Ascending aorta (tissue), 2 donors: ENCODE data around the gene EIF4E3. TPM values are rescaled to one million over a fixed set of nuclear protein-coding genes. Genes with fewer than 3 reads are reported as not detected.

Experiments
- DNase-seq, 2 donors: peaks; one replicate each; pipeline ENCODE4 v3.0.0-alpha.2; 2019; ENCODE audit warnings: low spot score in 2 of 2
- H3K27ac ChIP-seq, 2 donors: fragments of 200-600 bp; sonication (generic); one replicate each; pipeline ENCODE4 v1.5.1; 2016 to 2017; ENCODE audit warnings: mild to moderate bottlenecking in 1 of 2
- H3K27me3 ChIP-seq: fragments of 200-600 bp; sonication (generic); one replicate; pipeline ENCODE4 v1.5.1; 2017
- H3K36me3 ChIP-seq, 2 donors: fragments of 200-600 bp; sonication (generic); one replicate each; pipeline ENCODE4 v1.5.1; 2016
- H3K4me1 ChIP-seq, 2 donors: fragments of 200-600 bp; sonication (generic); one replicate each; pipeline ENCODE4 v1.5.1; 2016 to 2017; ENCODE audit warnings: mild to moderate bottlenecking in 1 of 2
- H3K4me3 ChIP-seq, 2 donors: fragments of 200-600 bp; sonication (generic); one replicate each; pipeline ENCODE4 v1.5.1; 2016 to 2017; ENCODE audit warnings: mild to moderate bottlenecking in 1 of 2
- H3K9me3 ChIP-seq, 2 donors: fragments of 200-600 bp; sonication (generic); one replicate each; pipeline ENCODE4 v1.5.1; 2016
- CTCF ChIP-seq, 3 experiments: fragments of 200-600 bp in 2 of 3; fragments of 450-650 bp in 1 of 3; sonication (generic) in 2 of 3; IDR thresholded peaks; one replicate each; pipeline ENCODE4 v1.5.1; 2016 to 2019; ENCODE audit warnings: antibody characterized with exemption in 3 of 3, mild to moderate bottlenecking in 1 of 3, moderate library complexity in 1 of 3
- intact Hi-C: fragments of 100-400 bp; cut with DNase I; formaldehyde crosslinking; loops from one replicate; pipeline ENCODE4 v1.15.1; 2023
- total RNA-seq: library from RNA; depleted of rRNA; stranded (reverse); fragments of >200 nt; gene quantifications from one replicate; pipeline ENCODE4 v1.1.0, GENCODE V29; 2016

Gene EIF4E3
- 4.4 TPM for total RNA-seq

GRCh38 chr3:71725271-71725991 lies at the start of gene EIF4E3:
TSS of gene EIF4E3 (minus strand) at chr3:71725402. CDS start at chr3:71725367, 35 bp downstream.
- Histone ChIP-seq H3K27ac (peak within 1 kb of the TSS; percentile 63 to 74), H3K4me3 (peak within 1 kb of the TSS; percentile 90 to 95), H3K4me1 (peaks cover 0 to 6% of the 10 kb centered on the region in 2 donors), H3K9me3 (no peaks in the 10 kb centered on the region), H3K27me3 (no peaks in the 10 kb centered on the region), H3K36me3 (no peaks in the 10 kb centered on the region)
- intact Hi-C loops: loop anchor here (10.0 kb wide), 1 partner anchor 1359 kb away; no protein-coding TSS in a partner anchor
- DNase-seq: peak in 1 of 2 donors; percentile 68
- TF ChIP-seq CTCF (IDR thresholded peaks at IDR 0.05): no peak

- Histone ChIP-seq H3K9me3 (no peaks in the 10 kb centered on the region), H3K27me3 (no peaks in the 10 kb centered on the region), H3K4me1 (no peaks in the 10 kb centered on the region), H3K36me3 (no peaks in the 10 kb centered on the region), H3K27ac (no peak overlapping the region), H3K4me3 (no peak overlapping the region)
- intact Hi-C loops: no loop called here
- no peak for DNase-seq
- TF ChIP-seq CTCF (IDR thresholded peaks at IDR 0.05): no peak
These were observed 46.7 kb upstream of the EIF4E3 start for GRCh38 chr3:71771884-71772283.

GRCh38 chr3:71771126-71771525 lies 45.9 kb upstream of the EIF4E3 start:
- Histone ChIP-seq H3K27ac (no peak overlapping the region), H3K4me1 (no peaks in the 10 kb centered on the region), H3K4me3 (no peak overlapping the region), H3K9me3 (no peaks in the 10 kb centered on the region), H3K36me3 (no peaks in the 10 kb centered on the region), H3K27me3 (no peaks in the 10 kb centered on the region)
- TF ChIP-seq CTCF (IDR thresholded peaks at IDR 0.05): no peak
- no peak for DNase-seq
- intact Hi-C loops: no loop called here

- Histone ChIP-seq H3K36me3 (no peaks in the 10 kb centered on the region), H3K27me3 (no peaks in the 10 kb centered on the region), H3K4me1 (no peaks in the 10 kb centered on the region), H3K27ac (no peak overlapping the region), H3K9me3 (no peaks in the 10 kb centered on the region), H3K4me3 (no peak overlapping the region)
- DNase-seq: no peak
- no peak for TF ChIP-seq CTCF (IDR thresholded peaks at IDR 0.05)
- intact Hi-C loops: no loop called here
These were observed 38.2 kb upstream of the EIF4E3 start for GRCh38 chr3:71763426-71763825.

GRCh38 chr3:71760140-71760539 lies 34.9 kb upstream of the EIF4E3 start:
- Histone ChIP-seq H3K27me3 (no peaks in the 10 kb centered on the region), H3K4me1 (no peaks in the 10 kb centered on the region), H3K9me3 (no peaks in the 10 kb centered on the region), H3K27ac (no peak overlapping the region), H3K4me3 (no peak overlapping the region), H3K36me3 (no peaks in the 10 kb centered on the region)
- intact Hi-C loops: no loop called here
- DNase-seq: no peak
- TF ChIP-seq CTCF (IDR thresholded peaks at IDR 0.05): no peak
